ENCODE results near the gene CYB561. TPM values are rescaled to one million over a fixed set of nuclear protein-coding genes. Genes with fewer than 3 reads are reported as not detected.

The CYB561 gene
- total and polyA plus RNA-seq, 2 donors (not counting 1 experiment from before 2014, with no cell fraction given) = 3.5 to 4.9 TPM

GRCh38 chr17:63491977-63492618 is 46.0 kb upstream of the CYB561 start:
- H3K4me3 Mint-ChIP-seq = no peak overlapping the region
- H3K27me3 Mint-ChIP-seq = no peaks in the 10 kb centered on the region
- H3K9me3 Mint-ChIP-seq (ENCODE audit: insufficient read depth) = no peaks in the 10 kb centered on the region
- ChIA-PET POLR2A (no interaction called here), CTCF (no interaction called here)
- Histone ChIP-seq H3K36me3 (replicated peaks in 1 of 2; ENCODE audit: control extremely low read depth in 1 of 2, control insufficient read depth in 1 of 2, extremely low read depth in 1 of 2, insufficient read depth in 2 of 2, low read length in 1 of 2) (no peaks in the 10 kb centered on the region), H3K4me2 (replicated peaks; ENCODE audit: low read depth, low read length, poor library complexity, severe bottlenecking) (no peak overlapping the region), H3K4me3 (ENCODE audit: control extremely low read depth in 1 of 5, extremely low read depth in 1 of 5, insufficient read depth in 1 of 5, low read depth in 2 of 5, low read length in 4 of 5) (no peak overlapping the region), H3K9ac (ENCODE audit: low read length) (no peak overlapping the region), H3K9me3 (ENCODE audit: control extremely low read depth in 1 of 3, control insufficient read depth in 2 of 3, insufficient read depth in 1 of 3, low read length in 2 of 3) (no peaks in the 10 kb centered on the region), H3K27ac (ENCODE audit: low read length in 2 of 2) (no peak overlapping the region), H2AFZ (ENCODE audit: insufficient read depth, low read depth, low read length, poor library complexity, severe bottlenecking) (no peak overlapping the region), H4K20me1 (ENCODE audit: control insufficient read depth, insufficient read depth, low read length, poor library complexity, severe bottlenecking) (no peaks in the 10 kb centered on the region), H3K4me1 (ENCODE audit: control insufficient read depth in 2 of 2, insufficient read depth in 2 of 2, low read length in 2 of 2) (no peaks in the 10 kb centered on the region), H3K27me3 (replicated peaks in 1 of 4; ENCODE audit: control extremely low read depth in 1 of 4, control insufficient read depth in 3 of 4, insufficient read depth in 4 of 4, low read length in 3 of 4) (no peaks in the 10 kb centered on the region), H3K79me2 (ENCODE audit: control insufficient read depth, insufficient read depth, low read length) (no peaks in the 10 kb centered on the region)
- intact Hi-C loops (cut with micrococcal nuclease) = no loop called here
- no peak overlapping the region for H3K27ac Mint-ChIP-seq
- H3K4me1 Mint-ChIP-seq = peaks cover 3% of the 10 kb centered on the region
- 95% methylated on average over 6 of the region's 10 CpGs for WGBS (ENCODE audit: insufficient coverage)
- DNase-seq = no peak
- TF ChIP-seq EZH2 (IDR thresholded peaks at IDR 0.05; ENCODE audit: borderline replicate concordance, insufficient read depth, low read depth, low read length, poor library complexity, severe bottlenecking) (no peak), CTCF (IDR thresholded peaks at IDR 0.05) (no peak)
- ATAC-seq (ENCODE audit: low read depth) = no peak

GRCh38 chr17:63491413-63491812 is 45.3 kb upstream of the CYB561 start:
- Mint-ChIP-seq H3K4me1 (peaks cover 6% of the 10 kb centered on the region), H3K9me3 (ENCODE audit: insufficient read depth) (no peaks in the 10 kb centered on the region), H3K27me3 (no peaks in the 10 kb centered on the region), H3K27ac (no peak overlapping the region), H3K4me3 (no peak overlapping the region)
- Histone ChIP-seq H4K20me1 (ENCODE audit: control insufficient read depth, insufficient read depth, low read length, poor library complexity, severe bottlenecking) (no peaks in the 10 kb centered on the region), H3K27ac (ENCODE audit: low read length in 2 of 2) (no peak overlapping the region), H3K4me2 (replicated peaks; ENCODE audit: low read depth, low read length, poor library complexity, severe bottlenecking) (no peak overlapping the region), H3K79me2 (ENCODE audit: control insufficient read depth, insufficient read depth, low read length) (no peaks in the 10 kb centered on the region), H3K4me3 (ENCODE audit: control extremely low read depth in 1 of 5, extremely low read depth in 1 of 5, insufficient read depth in 1 of 5, low read depth in 2 of 5, low read length in 4 of 5) (no peak overlapping the region), H3K9me3 (ENCODE audit: control extremely low read depth in 1 of 3, control insufficient read depth in 2 of 3, insufficient read depth in 1 of 3, low read length in 2 of 3) (no peaks in the 10 kb centered on the region), H2AFZ (ENCODE audit: insufficient read depth, low read depth, low read length, poor library complexity, severe bottlenecking) (no peak overlapping the region), H3K4me1 (ENCODE audit: control insufficient read depth in 2 of 2, insufficient read depth in 2 of 2, low read length in 2 of 2) (peaks cover 0 to 5% of the 10 kb centered on the region in 2 donors), H3K27me3 (replicated peaks in 1 of 4; ENCODE audit: control extremely low read depth in 1 of 4, control insufficient read depth in 3 of 4, insufficient read depth in 4 of 4, low read length in 3 of 4) (no peaks in the 10 kb centered on the region), H3K9ac (ENCODE audit: low read length) (no peak overlapping the region), H3K36me3 (replicated peaks in 1 of 2; ENCODE audit: control extremely low read depth in 1 of 2, control insufficient read depth in 1 of 2, extremely low read depth in 1 of 2, insufficient read depth in 2 of 2, low read length in 1 of 2) (no peaks in the 10 kb centered on the region)
- DNase-seq (no peak), ATAC-seq (ENCODE audit: low read depth) (no peak)
- TF ChIP-seq CTCF (IDR thresholded peaks at IDR 0.05) (no peak), EZH2 (IDR thresholded peaks at IDR 0.05; ENCODE audit: borderline replicate concordance, insufficient read depth, low read depth, low read length, poor library complexity, severe bottlenecking) (no peak)
- POLR2A ChIA-PET = no interaction called here
- intact Hi-C loops (cut with micrococcal nuclease) = no loop called here
- WGBS (ENCODE audit: insufficient coverage) = 90% methylated on average over 8 of the region's 8 CpGs
- CTCF ChIA-PET = no interaction called here
